ENCODE data around the gene CEACAM16.

GRCh38 chr19:44740351-44740824 is 41.4 kb downstream of the CEACAM16 start:
- TF ChIP-seq ZFX (IDR thresholded peaks at IDR 0.05): no peak
- TF ChIP-seq CTCF (conservative IDR thresholded peaks at IDR 0.05): no peak
